Lower leg skin (tissue), 4 donors: ENCODE measurements around the gene RNF39. TPM values are rescaled to one million over a fixed set of nuclear protein-coding genes. Genes with fewer than 3 reads are reported as not detected.
"Not testable (repeated sequence)": the region's sequence is repeated elsewhere in the genome, so short reads cannot be mapped to it uniquely, and the experiment has no call there.

Experiments used
- DNase-seq, 2 donors: peaks; one replicate each; pipeline ENCODE4 v3.0.0-alpha.2; 2019; ENCODE audit warnings: low spot score in 2 of 2
- H3K4me3 ChIP-seq: fragments of 200-600 bp; sonication (generic); 2 replicates; pipeline ENCODE4 v1.5.1; 2017; ENCODE audit warnings: mild to moderate bottlenecking, low read depth; ENCODE audit not compliant: poor library complexity, severe bottlenecking
- CTCF ChIP-seq, 3 donors: fragments of 450-650 bp; IDR thresholded peaks; one replicate each; pipeline ENCODE4 v1.5.1; 2016; ENCODE audit warnings: antibody characterized with exemption in 3 of 3, mild to moderate bottlenecking in 3 of 3, moderate library complexity in 2 of 3
- POLR2A ChIP-seq, 2 donors: fragments of 450-650 bp; IDR thresholded peaks; one replicate each; pipeline ENCODE4 v1.6.1; 2016 to 2017; ENCODE audit warnings: antibody characterized with exemption in 2 of 2, mild to moderate bottlenecking in 1 of 2, moderate library complexity in 1 of 2
- WGBS, 2 donors: methylation state at CpG; one replicate each; pipeline ENCODE4 v1.1.5; 2018; 5-methylcytosine and 5-hydroxymethylcytosine counted together
- intact Hi-C: fragments of 100-400 bp; cut with DNase I; formaldehyde crosslinking; loops from one replicate; pipeline ENCODE4 v1.15.0; 2023; ENCODE audit warnings: low total_unique reads
- total RNA-seq, 4 donors: library from RNA; depleted of rRNA; stranded (reverse); fragments of >200 nt; gene quantifications; one replicate each; pipeline ENCODE4 v1.1.0, GENCODE V29; 2016

RNF39 gene
- total RNA-seq, 4 donors from 2014 or later: 96.9 to 113 (median 108) TPM

GRCh38 chr6:30042914-30043313 lies 32.7 kb downstream of the RNF39 start:
- intact Hi-C loops: no loop called here
- 35 to 55% methylated on average over 1 of the region's 1 CpG for WGBS, 2 donors
- no peak overlapping the region for H3K4me3 ChIP-seq
- no peak for DNase-seq
- TF ChIP-seq CTCF (IDR thresholded peaks at IDR 0.05) (no peak), POLR2A (IDR thresholded peaks at IDR 0.05) (no peak)

- intact Hi-C loops: no loop called here
- 95 to 96% methylated on average over 1 of the region's 1 CpG for whole genome bisulfite sequencing, 2 donors
- H3K4me3 ChIP-seq: no peak overlapping the region
- DNase-seq: no peak
- TF ChIP-seq CTCF (IDR thresholded peaks at IDR 0.05) (no peak), POLR2A (IDR thresholded peaks at IDR 0.05) (no peak)
These were observed 33.1 kb downstream of the RNF39 start for GRCh38 chr6:30042476-30042875.

- DNase-seq: no peak
- intact Hi-C loops: no loop called here
- H3K4me3 ChIP-seq: no peak overlapping the region
- WGBS, 2 donors: 70 to 76% methylated on average over 4 of the region's 4 CpGs
- TF ChIP-seq CTCF (IDR thresholded peaks at IDR 0.05) (no peak), POLR2A (IDR thresholded peaks at IDR 0.05) (no peak)
These were observed 33.7 kb downstream of the RNF39 start for GRCh38 chr6:30041821-30042220.

- intact Hi-C loops: no loop called here
- no peak overlapping the region for H3K4me3 ChIP-seq
- 93 to 95% methylated on average over 6 of the region's 6 CpGs for WGBS, 2 donors
- TF ChIP-seq CTCF (IDR thresholded peaks at IDR 0.05) (no peak), POLR2A (IDR thresholded peaks at IDR 0.05) (no peak)
- DNase-seq: no peak
These were observed 34.3 kb downstream of the RNF39 start for GRCh38 chr6:30041221-30041620.

GRCh38 chr6:30037182-30037788 lies 38.3 kb downstream of the RNF39 start:
- WGBS, 2 donors: 32 to 45% methylated on average over 4 of the region's 4 CpGs
- no peak for TF ChIP-seq POLR2A (IDR thresholded peaks at IDR 0.05)
- TF ChIP-seq CTCF (IDR thresholded peaks at IDR 0.05): no peak
- no peak overlapping the region for H3K4me3 ChIP-seq
- intact Hi-C loops: no loop called here
- no peak for DNase-seq

- H3K4me3 ChIP-seq: no peak overlapping the region
- WGBS, 2 donors: 94 to 96% methylated on average over 1 of the region's 1 CpG
- intact Hi-C loops: no loop called here
- TF ChIP-seq POLR2A (IDR thresholded peaks at IDR 0.05): no peak
- TF ChIP-seq CTCF (IDR thresholded peaks at IDR 0.05): no peak
- DNase-seq: no peak
These were observed 39.8 kb downstream of the RNF39 start for GRCh38 chr6:30035784-30036183.

GRCh38 chr6:30033440-30033839 lies 42.1 kb downstream of the RNF39 start:
- DNase-seq, intact Hi-C loops, H3K4me3 ChIP-seq: not testable (repeated sequence)
- 91 to 92% methylated on average over 5 of the region's 5 CpGs for WGBS, 2 donors
